ENCODE measurements around the gene EMILIN3. TPM values are rescaled to one million over a fixed set of nuclear protein-coding genes. Genes with fewer than 3 reads are reported as not detected.
A peak's percentile ranks its signal among the peaks of the same experiment; 100 is the strongest.
"Not testable (repeated sequence)": the region's sequence is repeated elsewhere in the genome, so short reads cannot be mapped to it uniquely, and the experiment has no call there.

Gene EMILIN3
- total RNA-seq, 2 donors from 2014 or later: 0.14 to 0.27 TPM

DNA sequence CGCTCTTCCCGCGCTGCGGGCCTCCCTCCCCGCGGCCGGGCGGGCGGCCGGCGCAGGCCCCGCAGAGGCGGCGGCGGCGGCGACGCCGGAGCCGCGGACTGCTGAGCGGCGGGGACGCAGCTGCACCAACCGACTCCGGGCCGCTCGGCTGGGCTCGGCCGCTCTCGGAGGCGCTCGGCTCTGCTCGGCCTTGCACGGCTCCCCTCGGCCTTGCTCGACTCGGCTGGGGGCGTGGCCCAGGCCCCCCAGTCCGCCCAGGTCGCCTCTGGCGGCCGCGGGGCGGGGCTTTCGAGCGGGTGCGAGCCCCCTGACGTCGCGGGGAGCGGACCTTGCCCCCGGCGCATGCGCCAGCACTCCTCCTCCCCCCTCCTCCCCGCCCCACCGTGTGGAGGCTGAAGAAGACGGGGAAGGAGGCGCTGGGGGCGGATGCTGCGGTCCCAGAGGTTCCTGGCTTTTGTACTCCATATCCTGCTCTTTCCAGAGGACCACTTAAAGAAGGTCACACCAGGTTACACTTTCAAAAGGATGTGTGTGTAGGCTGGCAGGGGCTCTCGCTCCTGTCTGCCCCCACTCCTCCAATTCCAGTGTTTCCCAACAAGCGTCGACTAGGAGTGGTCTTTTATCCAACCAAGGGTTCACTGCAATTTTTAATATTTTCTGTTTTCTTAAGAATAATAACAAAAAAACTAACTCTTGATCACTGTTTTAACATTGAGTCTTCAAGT lies 48.9 kb downstream of the EMILIN3 start, which contains the start of gene ZHX3:
TSS of gene ZHX3 (minus strand) at position 186 of the 725 bp plus-strand sequence. CDS start 112,815 bp downstream, outside the sequence.
- Histone ChIP-seq H3K9me3 (no peaks in the 10 kb centered on the region), H3K27ac (peak within 1 kb of the TSS; percentile 86 to 88), H3K36me3 (no peaks in the 10 kb centered on the region), H3K4me1 (ENCODE audit: control insufficient read depth in 1 of 2, low read depth in 2 of 2) (peaks cover 7 to 37% of the 10 kb centered on the region in 2 donors), H3K4me3 (peak within 1 kb of the TSS; percentile 87), H3K27me3 (replicated peaks; ENCODE audit: insufficient read depth) (no peaks in the 10 kb centered on the region)
- ATAC-seq (ENCODE audit: insufficient number of reproducible peaks, low FRiP score, low read depth): peak; percentile 79
- TF ChIP-seq, protein P1, sequence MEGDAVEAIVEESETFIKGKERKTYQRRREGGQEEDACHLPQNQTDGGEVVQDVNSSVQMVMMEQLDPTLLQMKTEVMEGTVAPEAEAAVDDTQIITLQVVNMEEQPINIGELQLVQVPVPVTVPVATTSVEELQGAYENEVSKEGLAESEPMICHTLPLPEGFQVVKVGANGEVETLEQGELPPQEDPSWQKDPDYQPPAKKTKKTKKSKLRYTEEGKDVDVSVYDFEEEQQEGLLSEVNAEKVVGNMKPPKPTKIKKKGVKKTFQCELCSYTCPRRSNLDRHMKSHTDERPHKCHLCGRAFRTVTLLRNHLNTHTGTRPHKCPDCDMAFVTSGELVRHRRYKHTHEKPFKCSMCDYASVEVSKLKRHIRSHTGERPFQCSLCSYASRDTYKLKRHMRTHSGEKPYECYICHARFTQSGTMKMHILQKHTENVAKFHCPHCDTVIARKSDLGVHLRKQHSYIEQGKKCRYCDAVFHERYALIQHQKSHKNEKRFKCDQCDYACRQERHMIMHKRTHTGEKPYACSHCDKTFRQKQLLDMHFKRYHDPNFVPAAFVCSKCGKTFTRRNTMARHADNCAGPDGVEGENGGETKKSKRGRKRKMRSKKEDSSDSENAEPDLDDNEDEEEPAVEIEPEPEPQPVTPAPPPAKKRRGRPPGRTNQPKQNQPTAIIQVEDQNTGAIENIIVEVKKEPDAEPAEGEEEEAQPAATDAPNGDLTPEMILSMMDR (IDR thresholded peaks at IDR 0.05): no peak
- DNase-seq (ENCODE audit: low spot score): peak; percentile 74

DNA sequence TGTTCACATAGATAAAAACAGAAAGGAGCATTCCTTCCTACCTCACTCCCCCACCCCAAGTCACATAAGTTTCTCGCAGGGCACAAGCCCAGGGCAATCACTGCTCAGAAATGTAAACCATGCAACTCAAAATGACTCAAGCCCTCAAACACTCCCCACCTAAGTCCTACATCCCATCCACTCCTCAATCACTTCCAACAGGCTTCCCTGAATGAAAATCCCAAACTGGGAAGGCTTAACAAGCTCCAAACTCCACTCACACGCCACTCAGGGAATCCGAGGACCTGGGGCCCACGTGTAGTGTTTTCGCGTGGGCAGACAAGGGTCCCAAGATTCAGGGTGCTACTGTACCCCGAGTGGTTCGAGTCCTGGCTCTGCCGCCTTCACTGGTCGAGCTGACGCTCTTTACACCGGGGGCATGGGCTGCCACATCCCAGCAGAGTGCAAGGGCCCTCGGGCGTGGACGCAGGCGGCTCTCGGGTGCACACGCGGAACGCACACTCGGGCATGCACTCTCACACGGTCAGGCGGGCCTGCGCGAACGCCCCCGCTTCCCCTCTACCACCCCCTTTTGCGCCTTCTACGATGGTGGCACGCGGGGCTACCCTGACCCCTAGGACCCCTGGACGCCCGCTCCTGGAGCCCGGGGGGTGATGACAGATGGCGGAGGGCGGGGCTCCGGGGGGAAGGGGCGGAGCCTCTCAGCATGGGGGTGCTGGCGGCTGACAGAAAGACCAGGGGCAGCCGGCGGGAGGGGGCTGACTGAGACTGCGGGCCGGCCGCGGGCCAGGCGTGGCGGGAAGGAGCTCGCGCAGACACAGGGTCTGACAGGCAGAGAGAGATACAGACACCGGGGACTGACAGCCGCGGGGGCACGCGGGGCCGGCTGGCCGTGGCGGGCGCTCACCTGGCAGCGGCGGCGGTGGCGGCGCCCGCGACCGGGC lies 49.7 kb downstream of the EMILIN3 start:
- Histone ChIP-seq H3K27me3 (replicated peaks; ENCODE audit: insufficient read depth) (no peaks in the 10 kb centered on the region), H3K4me1 (ENCODE audit: control insufficient read depth in 1 of 2, low read depth in 2 of 2) (peaks cover 7 to 37% of the 10 kb centered on the region in 2 donors), H3K9me3 (no peaks in the 10 kb centered on the region), H3K27ac (peak overlapping the region; percentile 86 to 88), H3K4me3 (peak overlapping the region; percentile 87), H3K36me3 (no peaks in the 10 kb centered on the region)
- DNase-seq (ENCODE audit: low spot score) (peak; percentile 40), ATAC-seq (ENCODE audit: insufficient number of reproducible peaks, low FRiP score, low read depth) (peak; percentile 70)
- TF ChIP-seq, protein P1 (IDR thresholded peaks at IDR 0.05): no peak

DNA sequence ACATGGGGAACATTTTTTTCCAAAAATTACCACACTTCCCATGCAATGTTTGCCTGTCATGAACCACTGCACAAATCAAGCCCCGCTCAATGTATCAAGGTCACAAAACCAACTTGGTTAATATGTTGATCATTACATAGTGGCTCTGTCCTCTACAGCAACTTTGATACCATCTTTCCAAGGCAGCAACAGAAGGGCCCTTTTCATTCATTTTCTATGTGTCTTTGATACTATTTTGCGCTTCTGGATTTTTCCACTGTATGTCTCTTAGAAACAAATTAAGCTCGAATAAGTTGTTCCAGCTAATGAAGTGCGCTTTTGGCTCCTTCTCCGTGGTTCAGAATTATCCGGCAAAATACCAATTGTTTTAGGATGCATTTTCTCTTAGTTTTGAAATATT lies 50.6 kb downstream of the EMILIN3 start:
- no peak for ATAC-seq (ENCODE audit: insufficient number of reproducible peaks, low FRiP score, low read depth)
- H3K4me1 ChIP-seq (ENCODE audit: control insufficient read depth in 1 of 2, low read depth in 2 of 2): peaks cover 7 to 37% of the 10 kb centered on the region in 2 donors
- TF ChIP-seq, protein P1 (IDR thresholded peaks at IDR 0.05): no peak
- H3K9me3 ChIP-seq: no peaks in the 10 kb centered on the region
- peak overlapping the region; percentile 87 for H3K4me3 ChIP-seq
- H3K27me3 ChIP-seq (replicated peaks; ENCODE audit: insufficient read depth): no peaks in the 10 kb centered on the region
- H3K36me3 ChIP-seq: no peaks in the 10 kb centered on the region
- H3K27ac ChIP-seq: peak overlapping the region; percentile 86 to 88
- no peak for DNase-seq (ENCODE audit: low spot score)

DNA sequence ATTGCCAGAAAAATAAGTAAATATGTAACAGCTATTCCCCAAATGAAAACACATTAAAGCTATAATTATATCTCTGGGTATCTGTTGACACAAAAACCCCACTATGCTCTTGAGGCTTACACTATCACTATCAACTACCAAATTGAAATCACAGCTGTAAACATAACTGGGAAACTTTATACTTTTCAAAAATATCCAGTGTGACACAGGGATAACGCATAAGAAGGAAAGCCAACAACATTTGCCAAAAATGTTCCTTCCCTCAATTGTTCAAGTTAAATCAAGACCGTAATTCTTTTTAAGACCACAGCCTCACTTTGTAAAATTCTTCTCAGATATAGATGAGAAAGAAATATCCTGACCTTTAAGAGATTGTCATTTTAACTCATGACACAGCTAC lies 52.2 kb downstream of the EMILIN3 start:
- DNase-seq (ENCODE audit: low spot score): no peak
- ATAC-seq (ENCODE audit: insufficient number of reproducible peaks, low FRiP score, low read depth): no peak
- no peak overlapping the region for H3K4me3 ChIP-seq
- TF ChIP-seq, protein P1 (IDR thresholded peaks at IDR 0.05): no peak
- H3K9me3 ChIP-seq: no peaks in the 10 kb centered on the region
- H3K36me3 ChIP-seq: no peaks in the 10 kb centered on the region
- peak overlapping the region in 1 of 2 donors; percentile 86 for H3K27ac ChIP-seq
- H3K27me3 ChIP-seq (replicated peaks; ENCODE audit: insufficient read depth): no peaks in the 10 kb centered on the region
- H3K4me1 ChIP-seq (ENCODE audit: control insufficient read depth in 1 of 2, low read depth in 2 of 2): peaks cover 15 to 49% of the 10 kb centered on the region in 2 donors

DNA sequence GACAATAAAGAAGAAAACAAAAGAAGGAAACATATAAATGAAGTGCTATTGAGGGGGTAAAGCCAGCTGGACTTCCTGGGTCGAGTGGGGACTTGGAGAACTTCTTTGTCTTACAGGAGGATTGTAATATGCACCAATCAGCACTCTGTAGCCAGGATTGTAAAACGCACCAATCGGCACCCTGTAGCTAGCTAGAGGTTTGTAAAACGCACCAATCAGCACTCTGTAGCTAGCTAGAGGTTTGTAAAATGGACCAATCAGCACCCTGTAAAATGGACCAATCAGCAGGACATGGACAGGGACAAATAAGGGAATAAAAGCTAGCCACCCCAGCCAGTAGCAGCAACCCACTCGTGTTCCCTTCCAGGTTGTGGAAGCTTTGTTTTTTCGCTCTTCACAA lies 54.6 kb downstream of the EMILIN3 start:
- H3K4me1 ChIP-seq (ENCODE audit: control insufficient read depth in 1 of 2, low read depth in 2 of 2): peaks cover 34 to 63% of the 10 kb centered on the region in 2 donors
- H3K36me3 ChIP-seq: not testable (repeated sequence)

More for the DNA sequence above, 54.6 kb downstream of the EMILIN3 start:
- ATAC-seq (ENCODE audit: insufficient number of reproducible peaks, low FRiP score, low read depth); H3K9me3 ChIP-seq; H3K27ac ChIP-seq; DNase-seq (ENCODE audit: low spot score); H3K4me3 ChIP-seq; H3K27me3 ChIP-seq (replicated peaks; ENCODE audit: insufficient read depth): not testable (repeated sequence)

Other genes starting within 250 kb of the EMILIN3 start
- 100 to 1,000 TPM; 185 to 255 TPM for gene PLCG1, start 229.3 kb downstream of the EMILIN3 start, total RNA-seq
- 10 to 100 TPM; 60.8 to 74.9 TPM for gene ZHX3, start 49.1 kb downstream of the EMILIN3 start, total RNA-seq
- 10 to 100 TPM; 28.7 to 29.6 TPM for gene LPIN3, start 26.0 kb downstream of the EMILIN3 start, total RNA-seq